ENCODE data around the gene CTTNBP2NL. TPM values are rescaled to one million over a fixed set of nuclear protein-coding genes. Genes with fewer than 3 reads are reported as not detected.

Gene CTTNBP2NL
- polyA plus RNA-seq, 2 of the 4 experiments (the other 2 are of a cell fraction) = 5.8 to 8.7 TPM

GRCh38 chr1:112458756-112459155 is 62.7 kb downstream of the CTTNBP2NL start:
- Histone ChIP-seq H3K4me1 (no peaks in the 10 kb centered on the region), H3K9me3 (no peaks in the 10 kb centered on the region), H3K27ac (no peak overlapping the region), H3K4me2 (no peak overlapping the region), H3K4me3 (no peak overlapping the region)
- POLR2A ChIA-PET = no interaction called here
- FAIRE-seq = no peak
- CTCF ChIA-PET = interaction anchor here (0.6 to 1.4 kb wide), 3 partner anchors 65 to 1273 kb away, joined by 3 to 4 read pairs (median 4); no protein-coding TSS in a partner anchor
- no peak for DNase-seq (ENCODE audit: low read depth in 1 of 2, low spot score in 1 of 2)
- ATAC-seq = no peak
- WGBS (ENCODE audit: missing lambda C conversion rate) = 91% methylated on average over 4 of the region's 4 CpGs
- TF ChIP-seq ZSCAN20 (CRISPR knock-in tag; IDR thresholded peaks at IDR 0.05) = no peak
- TF ChIP-seq HOXB5 (CRISPR knock-in tag; IDR thresholded peaks at IDR 0.05) = no peak
- no peak for TF ChIP-seq POLR2AphosphoS2 (conservative IDR thresholded peaks at IDR 0.05; ENCODE audit: low read length)
- TF ChIP-seq, protein P1, sequence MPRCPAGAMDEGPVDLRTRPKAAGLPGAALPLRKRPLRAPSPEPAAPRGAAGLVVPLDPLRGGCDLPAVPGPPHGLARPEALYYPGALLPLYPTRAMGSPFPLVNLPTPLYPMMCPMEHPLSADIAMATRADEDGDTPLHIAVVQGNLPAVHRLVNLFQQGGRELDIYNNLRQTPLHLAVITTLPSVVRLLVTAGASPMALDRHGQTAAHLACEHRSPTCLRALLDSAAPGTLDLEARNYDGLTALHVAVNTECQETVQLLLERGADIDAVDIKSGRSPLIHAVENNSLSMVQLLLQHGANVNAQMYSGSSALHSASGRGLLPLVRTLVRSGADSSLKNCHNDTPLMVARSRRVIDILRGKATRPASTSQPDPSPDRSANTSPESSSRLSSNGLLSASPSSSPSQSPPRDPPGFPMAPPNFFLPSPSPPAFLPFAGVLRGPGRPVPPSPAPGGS (IDR thresholded peaks at IDR 0.05) = no peak
- no peak for TF ChIP-seq HEYL (CRISPR knock-in tag; IDR thresholded peaks at IDR 0.05)
- no peak for TF ChIP-seq MAX (IDR thresholded peaks at IDR 0.05)
- TF ChIP-seq PHF8 (IDR thresholded peaks at IDR 0.05; ENCODE audit: borderline replicate concordance, low read depth) = no peak
- TF ChIP-seq CHD2 (IDR thresholded peaks at IDR 0.05; ENCODE audit: low read length, partially characterized antibody) = no peak
- TF ChIP-seq, protein P2, sequence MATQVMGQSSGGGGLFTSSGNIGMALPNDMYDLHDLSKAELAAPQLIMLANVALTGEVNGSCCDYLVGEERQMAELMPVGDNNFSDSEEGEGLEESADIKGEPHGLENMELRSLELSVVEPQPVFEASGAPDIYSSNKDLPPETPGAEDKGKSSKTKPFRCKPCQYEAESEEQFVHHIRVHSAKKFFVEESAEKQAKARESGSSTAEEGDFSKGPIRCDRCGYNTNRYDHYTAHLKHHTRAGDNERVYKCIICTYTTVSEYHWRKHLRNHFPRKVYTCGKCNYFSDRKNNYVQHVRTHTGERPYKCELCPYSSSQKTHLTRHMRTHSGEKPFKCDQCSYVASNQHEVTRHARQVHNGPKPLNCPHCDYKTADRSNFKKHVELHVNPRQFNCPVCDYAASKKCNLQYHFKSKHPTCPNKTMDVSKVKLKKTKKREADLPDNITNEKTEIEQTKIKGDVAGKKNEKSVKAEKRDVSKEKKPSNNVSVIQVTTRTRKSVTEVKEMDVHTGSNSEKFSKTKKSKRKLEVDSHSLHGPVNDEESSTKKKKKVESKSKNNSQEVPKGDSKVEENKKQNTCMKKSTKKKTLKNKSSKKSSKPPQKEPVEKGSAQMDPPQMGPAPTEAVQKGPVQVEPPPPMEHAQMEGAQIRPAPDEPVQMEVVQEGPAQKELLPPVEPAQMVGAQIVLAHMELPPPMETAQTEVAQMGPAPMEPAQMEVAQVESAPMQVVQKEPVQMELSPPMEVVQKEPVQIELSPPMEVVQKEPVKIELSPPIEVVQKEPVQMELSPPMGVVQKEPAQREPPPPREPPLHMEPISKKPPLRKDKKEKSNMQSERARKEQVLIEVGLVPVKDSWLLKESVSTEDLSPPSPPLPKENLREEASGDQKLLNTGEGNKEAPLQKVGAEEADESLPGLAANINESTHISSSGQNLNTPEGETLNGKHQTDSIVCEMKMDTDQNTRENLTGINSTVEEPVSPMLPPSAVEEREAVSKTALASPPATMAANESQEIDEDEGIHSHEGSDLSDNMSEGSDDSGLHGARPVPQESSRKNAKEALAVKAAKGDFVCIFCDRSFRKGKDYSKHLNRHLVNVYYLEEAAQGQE (IDR thresholded peaks at IDR 0.05) = no peak
- no peak for TF ChIP-seq FOSL2 (IDR thresholded peaks at IDR 0.05)
- no peak for TF ChIP-seq FOSL2 (CRISPR knock-in tag; IDR thresholded peaks at IDR 0.05)
- TF ChIP-seq, protein P3, sequence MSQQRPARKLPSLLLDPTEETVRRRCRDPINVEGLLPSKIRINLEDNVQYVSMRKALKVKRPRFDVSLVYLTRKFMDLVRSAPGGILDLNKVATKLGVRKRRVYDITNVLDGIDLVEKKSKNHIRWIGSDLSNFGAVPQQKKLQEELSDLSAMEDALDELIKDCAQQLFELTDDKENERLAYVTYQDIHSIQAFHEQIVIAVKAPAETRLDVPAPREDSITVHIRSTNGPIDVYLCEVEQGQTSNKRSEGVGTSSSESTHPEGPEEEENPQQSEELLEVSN (IDR thresholded peaks at IDR 0.05; ENCODE audit: borderline replicate concordance, low read depth) = no peak
- TF ChIP-seq ZC3H11A (IDR thresholded peaks at IDR 0.05) = no peak
- TF ChIP-seq HES2 (IDR thresholded peaks at IDR 0.05) = no peak
- TF ChIP-seq, protein P4, sequence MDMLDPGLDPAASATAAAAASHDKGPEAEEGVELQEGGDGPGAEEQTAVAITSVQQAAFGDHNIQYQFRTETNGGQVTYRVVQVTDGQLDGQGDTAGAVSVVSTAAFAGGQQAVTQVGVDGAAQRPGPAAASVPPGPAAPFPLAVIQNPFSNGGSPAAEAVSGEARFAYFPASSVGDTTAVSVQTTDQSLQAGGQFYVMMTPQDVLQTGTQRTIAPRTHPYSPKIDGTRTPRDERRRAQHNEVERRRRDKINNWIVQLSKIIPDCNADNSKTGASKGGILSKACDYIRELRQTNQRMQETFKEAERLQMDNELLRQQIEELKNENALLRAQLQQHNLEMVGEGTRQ (IDR thresholded peaks at IDR 0.05) = no peak
- no peak for TF ChIP-seq ZNF302 (CRISPR knock-in tag; IDR thresholded peaks at IDR 0.05)
- TF ChIP-seq FOXS1 (CRISPR knock-in tag; IDR thresholded peaks at IDR 0.05) = no peak
- TF ChIP-seq CBX2 (IDR thresholded peaks at IDR 0.05; ENCODE audit: borderline replicate concordance, low read depth) = no peak
- no peak for TF ChIP-seq CEBPB (IDR thresholded peaks at IDR 0.05)

DNA sequence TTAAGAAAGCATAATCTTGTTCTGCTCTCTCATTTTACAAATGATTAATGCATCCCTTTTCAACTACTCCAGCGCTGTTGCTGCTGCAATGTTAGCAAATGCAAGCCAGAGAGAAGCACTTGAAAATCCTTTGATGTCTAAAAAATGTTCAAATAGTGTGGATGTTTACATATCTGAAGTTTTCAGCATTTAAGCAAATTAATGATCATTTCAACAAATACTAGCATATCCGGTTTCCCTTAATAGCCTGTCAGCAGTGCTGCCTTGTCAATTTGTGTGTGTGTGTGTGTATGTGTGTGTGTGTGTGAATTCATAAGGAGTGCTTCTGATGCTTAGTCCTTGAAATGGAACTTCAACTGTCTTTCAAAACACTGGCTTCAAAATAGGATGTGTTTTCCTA is 64.6 kb downstream of the CTTNBP2NL start:
- DNase-seq (ENCODE audit: low read depth in 1 of 2, low spot score in 1 of 2) = no peak
- POLR2A ChIA-PET = no interaction called here
- H3K4me1 ChIP-seq = no peaks in the 10 kb centered on the region
- no peak for FAIRE-seq
- WGBS (ENCODE audit: missing lambda C conversion rate) = 90% methylated on average over 2 of the region's 2 CpGs
- CTCF ChIA-PET = no interaction called here
- H3K27ac ChIP-seq = no peak overlapping the region
- H3K4me2 ChIP-seq = no peak overlapping the region
- TF ChIP-seq PHF8 (IDR thresholded peaks at IDR 0.05; ENCODE audit: borderline replicate concordance, low read depth) (no peak), POLR2A (IDR thresholded peaks at IDR 0.05; ENCODE audit: low read length) (no peak), ZC3H11A (IDR thresholded peaks at IDR 0.05) (no peak), HEYL (CRISPR knock-in tag; IDR thresholded peaks at IDR 0.05) (no peak), RARB (CRISPR knock-in tag; IDR thresholded peaks at IDR 0.05) (no peak), RAD21 (conservative IDR thresholded peaks at IDR 0.05 in 1 of 2, IDR thresholded peaks at IDR 0.05 in 1 of 2) (no peak), RNF2 (IDR thresholded peaks at IDR 0.05; ENCODE audit: borderline replicate concordance, low read depth) (no peak)
- TF ChIP-seq, protein P5, sequence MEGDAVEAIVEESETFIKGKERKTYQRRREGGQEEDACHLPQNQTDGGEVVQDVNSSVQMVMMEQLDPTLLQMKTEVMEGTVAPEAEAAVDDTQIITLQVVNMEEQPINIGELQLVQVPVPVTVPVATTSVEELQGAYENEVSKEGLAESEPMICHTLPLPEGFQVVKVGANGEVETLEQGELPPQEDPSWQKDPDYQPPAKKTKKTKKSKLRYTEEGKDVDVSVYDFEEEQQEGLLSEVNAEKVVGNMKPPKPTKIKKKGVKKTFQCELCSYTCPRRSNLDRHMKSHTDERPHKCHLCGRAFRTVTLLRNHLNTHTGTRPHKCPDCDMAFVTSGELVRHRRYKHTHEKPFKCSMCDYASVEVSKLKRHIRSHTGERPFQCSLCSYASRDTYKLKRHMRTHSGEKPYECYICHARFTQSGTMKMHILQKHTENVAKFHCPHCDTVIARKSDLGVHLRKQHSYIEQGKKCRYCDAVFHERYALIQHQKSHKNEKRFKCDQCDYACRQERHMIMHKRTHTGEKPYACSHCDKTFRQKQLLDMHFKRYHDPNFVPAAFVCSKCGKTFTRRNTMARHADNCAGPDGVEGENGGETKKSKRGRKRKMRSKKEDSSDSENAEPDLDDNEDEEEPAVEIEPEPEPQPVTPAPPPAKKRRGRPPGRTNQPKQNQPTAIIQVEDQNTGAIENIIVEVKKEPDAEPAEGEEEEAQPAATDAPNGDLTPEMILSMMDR (IDR thresholded peaks at IDR 0.05) = no peak
- no peak for ATAC-seq
- H3K4me3 ChIP-seq = no peak overlapping the region
- no peaks in the 10 kb centered on the region for H3K9me3 ChIP-seq
